Adipocyte (in vitro differentiated cells): ENCODE measurements around the gene MEGF10.
"Not testable (repeated sequence)": the region's sequence is repeated elsewhere in the genome, so short reads cannot be mapped to it uniquely, and the experiment has no call there.

Experiments used
- DNase-seq: peaks from one replicate; pipeline ENCODE4 v3.0.0-alpha.2; 2015; ENCODE audit warnings: low read depth
- H3K27me3 ChIP-seq: replicated peaks from 2 replicates; pipeline ENCODE4 v1.7.0; 2013; ENCODE audit warnings: mild to moderate bottlenecking, low read length, moderate library complexity; ENCODE audit not compliant: control insufficient read depth, insufficient read depth
- H3K36me3 ChIP-seq: 2 replicates; pipeline ENCODE4 v1.7.0; 2013; ENCODE audit warnings: low read length, mild to moderate bottlenecking, moderate library complexity; ENCODE audit not compliant: control insufficient read depth, insufficient read depth, severe bottlenecking
- H3K4me1 ChIP-seq: 2 replicates; pipeline ENCODE4 v1.7.0; 2013; ENCODE audit warnings: mild to moderate bottlenecking, low read length, moderate library complexity; ENCODE audit not compliant: control insufficient read depth, insufficient read depth
- H3K4me3 ChIP-seq: 2 replicates; pipeline ENCODE4 v1.7.0; 2013; ENCODE audit warnings: mild to moderate bottlenecking, low read length, moderate library complexity
- H3K9ac ChIP-seq: 2 replicates; pipeline ENCODE4 v1.7.0; 2013; ENCODE audit warnings: mild to moderate bottlenecking, low read length, moderate library complexity
- H3K9me3 ChIP-seq: 2 replicates; pipeline ENCODE4 v1.7.0; 2013; ENCODE audit warnings: mild to moderate bottlenecking, low read length, moderate library complexity; ENCODE audit not compliant: control insufficient read depth

The MEGF10 gene

DNA sequence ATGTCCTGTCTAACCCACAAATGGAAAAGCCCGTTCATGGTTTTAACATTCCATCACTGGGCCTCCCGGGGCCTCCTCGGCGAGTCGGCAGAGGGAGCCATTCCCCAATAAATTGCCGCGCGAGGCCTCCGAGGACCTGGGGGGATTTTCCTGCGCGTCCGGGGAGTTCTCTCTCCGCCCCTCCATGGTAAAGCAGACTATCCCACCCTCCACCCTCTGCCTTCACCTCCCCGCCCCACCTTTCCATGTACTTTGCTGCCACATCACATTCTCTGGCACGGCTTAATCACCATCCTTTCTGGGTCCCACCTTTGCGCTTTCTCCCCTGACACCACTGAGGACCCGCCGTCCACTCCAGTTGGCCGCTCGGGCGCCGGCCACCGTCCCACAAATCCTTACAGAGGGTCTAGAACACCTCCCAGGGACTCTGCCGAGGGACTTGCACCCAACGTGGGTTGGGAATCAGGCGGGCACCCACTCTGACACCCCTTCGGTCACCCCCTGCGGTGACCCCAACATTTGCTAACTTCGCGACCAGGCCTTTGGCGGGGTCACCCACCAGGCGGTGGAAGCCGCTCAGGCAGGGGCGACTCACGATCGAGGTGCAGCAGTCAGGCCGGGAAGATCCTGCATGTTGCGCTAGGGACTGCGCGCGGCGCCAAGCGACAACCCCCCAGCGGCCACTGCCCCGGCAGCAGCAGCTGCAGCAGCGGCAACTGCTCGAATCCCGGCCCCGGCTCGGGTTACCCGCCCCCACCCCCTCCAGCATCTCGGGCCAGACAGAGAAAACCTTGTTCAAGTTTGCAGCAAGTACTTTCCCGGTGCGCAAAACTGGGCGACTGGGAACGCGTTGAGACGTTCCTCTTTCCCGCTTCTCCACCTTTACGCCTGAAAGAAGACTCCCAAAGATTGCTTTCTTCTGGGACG, at the start of gene MEGF10:
MEGF10 (plus strand) TSS at position 778 of the 927 bp plus-strand sequence. CDS start 40,513 bp downstream, outside the sequence.
- peak; percentile 89 for DNase-seq
- Histone ChIP-seq H3K9me3 (peaks cover 10% of the 10 kb centered on the region), H3K4me1 (peaks cover 6% of the 10 kb centered on the region), H3K36me3 (no peaks in the 10 kb centered on the region), H3K27me3 (peaks cover 10% of the 10 kb centered on the region), H3K9ac (no peak within 1 kb of the TSS), H3K4me3 (peak within 1 kb of the TSS; percentile 76)

DNA sequence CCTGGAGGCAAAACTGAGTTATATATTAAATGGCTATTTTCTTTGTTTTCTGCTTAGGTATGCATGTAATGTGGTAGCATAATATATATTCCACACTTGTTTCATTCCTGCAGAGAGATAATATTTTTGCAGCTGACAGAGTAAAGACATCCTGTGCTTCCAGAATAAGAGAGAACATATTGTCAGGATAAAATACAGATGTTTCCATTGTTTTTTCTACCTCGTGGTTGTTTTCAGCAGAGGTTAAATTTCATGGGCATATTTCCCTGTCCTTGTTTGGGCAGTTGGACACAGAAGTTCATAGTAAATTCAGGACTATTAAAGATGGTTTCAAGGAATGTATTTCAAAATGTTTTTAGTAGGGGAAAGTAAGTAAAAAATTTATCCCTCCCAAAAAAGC, 47.6 kb upstream of the MEGF10 start:
- H3K36me3 ChIP-seq = no peaks in the 10 kb centered on the region

GRCh38 chr5:127254729-127255284, 35.8 kb upstream of the MEGF10 start:
- Histone ChIP-seq H3K36me3 (no peaks in the 10 kb centered on the region), H3K4me3 (no peak overlapping the region), H3K9me3 (peaks cover 27% of the 10 kb centered on the region), H3K9ac (no peak overlapping the region), H3K4me1 (no peaks in the 10 kb centered on the region), H3K27me3 (no peaks in the 10 kb centered on the region)
- no peak for DNase-seq

More for the DNA sequence above, 47.6 kb upstream of the MEGF10 start:
- no peaks in the 10 kb centered on the region for H3K27me3 ChIP-seq
- peaks cover 3% of the 10 kb centered on the region for H3K9me3 ChIP-seq
- DNase-seq = peak; percentile 3
- no peak overlapping the region for H3K9ac ChIP-seq
- no peaks in the 10 kb centered on the region for H3K4me1 ChIP-seq
- no peak overlapping the region for H3K4me3 ChIP-seq

DNA sequence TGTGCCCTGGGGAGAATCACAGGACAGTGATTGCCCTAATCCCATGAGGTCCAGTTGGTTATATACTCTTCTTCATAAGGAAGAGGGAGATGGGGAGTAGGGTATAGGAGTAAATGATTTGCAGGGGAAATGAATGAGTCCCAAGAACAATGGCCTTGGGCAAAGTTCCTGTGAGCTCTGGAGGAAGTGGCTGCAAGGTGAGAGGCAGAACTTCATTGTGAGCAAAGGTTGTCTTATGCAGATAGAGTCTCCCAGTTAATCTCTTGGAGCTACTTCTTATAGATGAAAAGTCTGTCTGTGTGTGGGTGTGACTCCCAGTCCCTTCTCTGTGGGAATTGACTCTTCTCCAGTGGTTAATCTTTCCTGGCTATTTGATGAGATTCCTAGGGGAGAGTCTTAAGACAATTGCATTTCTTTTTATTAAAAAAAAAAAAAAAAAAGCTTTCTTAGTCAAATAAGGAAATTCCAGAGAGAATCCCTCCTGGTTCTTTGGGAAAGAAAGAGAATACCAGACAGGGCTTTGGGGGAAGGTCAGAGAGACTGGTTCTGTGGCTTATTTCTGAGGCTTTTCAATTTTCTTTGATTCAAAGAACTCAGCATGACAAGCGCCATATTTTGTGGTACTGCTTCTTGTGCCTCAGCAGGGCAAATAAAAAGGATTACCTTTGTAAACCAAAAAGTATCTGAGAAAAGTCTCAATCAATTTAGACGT, 33.6 kb upstream of the MEGF10 start:
- no peak for DNase-seq
- no peaks in the 10 kb centered on the region for H3K36me3 ChIP-seq
- no peaks in the 10 kb centered on the region for H3K4me1 ChIP-seq
- no peaks in the 10 kb centered on the region for H3K27me3 ChIP-seq
- H3K4me3 ChIP-seq = no peak overlapping the region
- no peak overlapping the region for H3K9ac ChIP-seq
- H3K9me3 ChIP-seq = peaks cover 27% of the 10 kb centered on the region

- no peaks in the 10 kb centered on the region for H3K36me3 ChIP-seq
- no peaks in the 10 kb centered on the region for H3K4me1 ChIP-seq
- H3K9me3 ChIP-seq = peaks cover 2% of the 10 kb centered on the region
- no peaks in the 10 kb centered on the region for H3K27me3 ChIP-seq
- H3K9ac ChIP-seq = no peak overlapping the region
- no peak for DNase-seq
- no peak overlapping the region for H3K4me3 ChIP-seq
These were observed 29.9 kb upstream of the MEGF10 start for GRCh38 chr5:127260686-127261085.

- H3K36me3 ChIP-seq, H3K9me3 ChIP-seq, H3K4me3 ChIP-seq, H3K27me3 ChIP-seq, H3K9ac ChIP-seq, DNase-seq, H3K4me1 ChIP-seq: not testable (repeated sequence)
These were observed 25.1 kb upstream of the MEGF10 start for GRCh38 chr5:127265473-127265872.

GRCh38 chr5:127268342-127268741, 22.3 kb upstream of the MEGF10 start:
- H3K9me3 ChIP-seq, H3K4me1 ChIP-seq, H3K27me3 ChIP-seq, H3K36me3 ChIP-seq, DNase-seq, H3K9ac ChIP-seq, H3K4me3 ChIP-seq: not testable (repeated sequence)

DNA sequence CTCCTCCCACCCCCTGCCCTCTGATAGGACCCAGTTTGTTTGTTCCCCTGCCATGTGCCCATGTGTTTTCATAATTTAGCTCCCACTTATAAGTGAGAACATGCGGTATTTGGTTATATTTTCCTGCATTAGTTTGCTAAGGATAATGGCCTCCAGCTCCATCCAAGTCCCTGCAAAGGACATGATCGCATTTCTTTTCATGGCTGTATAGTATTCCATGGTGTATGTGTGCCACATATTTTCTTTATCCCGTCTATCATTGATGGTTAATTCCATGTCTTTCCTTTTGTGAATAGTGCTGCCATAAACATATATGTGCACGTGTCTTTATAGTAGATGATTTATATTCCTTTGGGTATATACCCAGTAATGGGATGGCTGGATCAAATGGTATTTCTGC, 19.9 kb upstream of the MEGF10 start:
- H3K36me3 ChIP-seq, DNase-seq, H3K4me3 ChIP-seq, H3K9ac ChIP-seq, H3K27me3 ChIP-seq, H3K4me1 ChIP-seq, H3K9me3 ChIP-seq: not testable (repeated sequence)

GRCh38 chr5:127275641-127276193, 14.9 kb upstream of the MEGF10 start:
- Histone ChIP-seq H3K27me3 (peaks cover 11% of the 10 kb centered on the region), H3K36me3 (no peaks in the 10 kb centered on the region), H3K4me3 (no peak overlapping the region), H3K9me3 (peaks cover 4% of the 10 kb centered on the region), H3K9ac (no peak overlapping the region), H3K4me1 (no peaks in the 10 kb centered on the region)
- no peak for DNase-seq

GRCh38 chr5:127280491-127281220, 9.9 kb upstream of the MEGF10 start:
- Histone ChIP-seq H3K36me3 (no peaks in the 10 kb centered on the region), H3K4me3 (no peak overlapping the region), H3K27me3 (peaks cover 25% of the 10 kb centered on the region), H3K9me3 (no peaks in the 10 kb centered on the region), H3K9ac (no peak overlapping the region), H3K4me1 (no peaks in the 10 kb centered on the region)
- DNase-seq = peak; percentile 14
